Activated CD8-positive, alpha-beta T cell treated with anti-CD3 and anti-CD28 coated beads for 36 hours (primary cell): Measurements from ENCODE around the gene RAB4A. TPM values are rescaled to one million over a fixed set of nuclear protein-coding genes. Genes with fewer than 3 reads are reported as not detected.

ENCODE experiments used
- ATAC-seq: fragments of 200-7000 bp; cut with Tn5 transposase; one replicate; pipeline ENCODE4 v1.10.0; 2021; ENCODE audit warnings: mild to moderate bottlenecking, moderate library complexity
- CTCF ChIA-PET: fragments of 350-600 bp; sonication (Branson Sonifier 250); formaldehyde crosslinking; loops from one replicate; lab custom pipeline; 2021; ENCODE audit warnings: antibody characterized with exemption; lab: Charles Lee
- POLR2A ChIA-PET: fragments of 350-600 bp; sonication (Branson Sonifier 250); formaldehyde crosslinking; loops from one replicate; lab custom pipeline; 2021; ENCODE audit warnings: antibody characterized with exemption; lab: Charles Lee
- DNase-seq: peaks from one replicate; pipeline ENCODE4 v3.0.0-alpha.2; 2020
- H3K27ac Mint-ChIP-seq: one replicate; pipeline ENCODE4 v1.8.0; 2021; ENCODE audit warnings: mild to moderate bottlenecking, mixed read lengths
- H3K27me3 Mint-ChIP-seq: one replicate; pipeline ENCODE4 v1.8.0; 2021; ENCODE audit warnings: mixed read lengths
- H3K36me3 Mint-ChIP-seq: one replicate; pipeline ENCODE4 v1.8.0; 2021; ENCODE audit warnings: low read depth, mixed read lengths
- H3K4me1 Mint-ChIP-seq: one replicate; pipeline ENCODE4 v1.8.0; 2021; ENCODE audit warnings: low read depth, mixed read lengths
- H3K4me3 Mint-ChIP-seq: one replicate; pipeline ENCODE4 v1.8.0; 2021; ENCODE audit warnings: mild to moderate bottlenecking, moderate library complexity, mixed read lengths
- H3K9me3 Mint-ChIP-seq: one replicate; pipeline ENCODE4 v1.8.0; 2021; ENCODE audit warnings: mixed read lengths
- intact Hi-C: fragments of 100-400 bp; cut with micrococcal nuclease; formaldehyde crosslinking; loops from one replicate; pipeline ENCODE4 v1.10.0; 2022
- total RNA-seq, 2 experiments: library from RNA; stranded (reverse); gene quantifications; one replicate each; pipeline ENCODE4 v1.2.3, GENCODE V29; 2021
- TF ChIP-seq, protein P1 (sequence below): fragments of 200-600 bp; IDR thresholded peaks from one replicate; pipeline ENCODE4 v1.8.0; 2022; ENCODE audit warnings: antibody characterized with exemption, mild to moderate bottlenecking

Gene RAB4A
- total RNA-seq, 2 experiments from 2014 or later: 27.2 to 30.6 TPM

DNA sequence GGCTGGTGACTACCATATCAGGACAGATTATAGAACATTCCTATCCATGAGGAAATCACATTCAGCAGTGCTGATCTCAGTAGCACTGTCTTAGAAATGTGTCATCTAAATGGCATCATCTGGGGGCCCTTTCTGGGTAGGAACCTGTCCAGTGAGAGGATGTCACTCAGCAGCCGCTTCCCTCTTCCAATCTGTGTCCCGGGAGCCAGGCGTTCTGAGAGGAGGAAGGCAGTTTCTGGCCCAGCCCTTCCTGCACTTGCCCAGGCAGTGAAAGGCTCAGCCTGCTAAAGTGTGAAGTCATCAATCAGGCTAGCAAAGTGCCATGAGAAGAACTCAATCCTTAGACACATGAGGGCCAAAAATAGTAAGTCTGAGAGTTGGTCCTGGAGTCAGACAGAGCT is 25.6 kb downstream of the RAB4A start:
- intact Hi-C loops: no loop called here
- Mint-ChIP-seq H3K9me3 (peaks cover under 1% of the 10 kb centered on the region), H3K27ac (no peak overlapping the region), H3K4me3 (no peak overlapping the region), H3K27me3 (no peaks in the 10 kb centered on the region), H3K36me3 (peaks cover 13% of the 10 kb centered on the region), H3K4me1 (no peaks in the 10 kb centered on the region)
- ATAC-seq (no peak), DNase-seq (no peak)
- POLR2A ChIA-PET: no interaction called here
- CTCF ChIA-PET: no interaction called here
- TF ChIP-seq, protein P1, sequence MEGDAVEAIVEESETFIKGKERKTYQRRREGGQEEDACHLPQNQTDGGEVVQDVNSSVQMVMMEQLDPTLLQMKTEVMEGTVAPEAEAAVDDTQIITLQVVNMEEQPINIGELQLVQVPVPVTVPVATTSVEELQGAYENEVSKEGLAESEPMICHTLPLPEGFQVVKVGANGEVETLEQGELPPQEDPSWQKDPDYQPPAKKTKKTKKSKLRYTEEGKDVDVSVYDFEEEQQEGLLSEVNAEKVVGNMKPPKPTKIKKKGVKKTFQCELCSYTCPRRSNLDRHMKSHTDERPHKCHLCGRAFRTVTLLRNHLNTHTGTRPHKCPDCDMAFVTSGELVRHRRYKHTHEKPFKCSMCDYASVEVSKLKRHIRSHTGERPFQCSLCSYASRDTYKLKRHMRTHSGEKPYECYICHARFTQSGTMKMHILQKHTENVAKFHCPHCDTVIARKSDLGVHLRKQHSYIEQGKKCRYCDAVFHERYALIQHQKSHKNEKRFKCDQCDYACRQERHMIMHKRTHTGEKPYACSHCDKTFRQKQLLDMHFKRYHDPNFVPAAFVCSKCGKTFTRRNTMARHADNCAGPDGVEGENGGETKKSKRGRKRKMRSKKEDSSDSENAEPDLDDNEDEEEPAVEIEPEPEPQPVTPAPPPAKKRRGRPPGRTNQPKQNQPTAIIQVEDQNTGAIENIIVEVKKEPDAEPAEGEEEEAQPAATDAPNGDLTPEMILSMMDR: no peak

DNA sequence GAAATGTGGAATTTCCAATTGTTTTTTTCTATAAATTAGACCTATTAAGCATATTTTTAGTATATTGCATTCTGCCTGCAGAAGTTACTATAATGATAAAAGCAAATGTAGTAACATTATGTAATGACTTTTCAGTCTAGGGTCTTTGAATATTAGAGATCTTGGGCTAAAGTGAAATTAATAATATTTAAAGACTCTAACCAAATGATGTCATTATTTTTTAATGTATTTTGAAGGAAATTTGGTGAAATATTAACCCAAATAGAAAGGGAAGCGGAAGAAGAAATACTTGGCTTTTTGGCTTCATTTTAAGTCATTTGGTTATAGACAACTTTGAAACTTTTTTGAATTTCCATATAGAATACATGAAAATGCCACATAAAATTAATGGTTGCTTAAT is 26.8 kb downstream of the RAB4A start:
- no peak for DNase-seq
- no peaks in the 10 kb centered on the region for H3K4me1 Mint-ChIP-seq
- no peaks in the 10 kb centered on the region for H3K9me3 Mint-ChIP-seq
- H3K4me3 Mint-ChIP-seq: no peak overlapping the region
- TF ChIP-seq, protein P1: no peak
- intact Hi-C loops: no loop called here
- POLR2A ChIA-PET: interaction anchor here (0.7 kb wide), 1 partner anchor 328 kb away, joined by 3 read pairs; no protein-coding TSS in a partner anchor
- no peaks in the 10 kb centered on the region for H3K27me3 Mint-ChIP-seq
- H3K27ac Mint-ChIP-seq: no peak overlapping the region
- peaks cover 12% of the 10 kb centered on the region for H3K36me3 Mint-ChIP-seq
- ATAC-seq: no peak
- CTCF ChIA-PET: no interaction called here

DNA sequence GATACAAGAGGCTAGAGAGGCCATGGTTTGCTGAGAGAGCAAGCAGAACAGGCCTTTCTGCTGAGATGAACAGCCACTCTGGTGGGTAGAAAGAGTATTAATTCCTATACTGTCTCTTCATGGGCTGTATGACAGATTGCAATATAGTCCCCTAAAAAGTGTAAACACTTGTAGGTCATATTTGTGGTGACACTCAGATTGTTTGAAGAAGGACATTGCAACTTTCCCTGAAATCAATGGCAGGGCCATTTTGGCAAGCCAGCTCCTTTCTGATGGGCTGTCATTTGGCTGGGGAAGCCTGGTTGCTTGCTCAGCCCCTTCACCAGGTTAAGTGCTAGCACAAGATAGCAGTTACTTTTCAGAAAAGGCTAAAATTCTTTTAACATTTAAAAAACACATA is 27.5 kb downstream of the RAB4A start:
- POLR2A ChIA-PET: interaction anchor here (0.7 kb wide), 2 partner anchors 183 to 328 kb away, joined by 3 read pairs; no protein-coding TSS in a partner anchor

DNA sequence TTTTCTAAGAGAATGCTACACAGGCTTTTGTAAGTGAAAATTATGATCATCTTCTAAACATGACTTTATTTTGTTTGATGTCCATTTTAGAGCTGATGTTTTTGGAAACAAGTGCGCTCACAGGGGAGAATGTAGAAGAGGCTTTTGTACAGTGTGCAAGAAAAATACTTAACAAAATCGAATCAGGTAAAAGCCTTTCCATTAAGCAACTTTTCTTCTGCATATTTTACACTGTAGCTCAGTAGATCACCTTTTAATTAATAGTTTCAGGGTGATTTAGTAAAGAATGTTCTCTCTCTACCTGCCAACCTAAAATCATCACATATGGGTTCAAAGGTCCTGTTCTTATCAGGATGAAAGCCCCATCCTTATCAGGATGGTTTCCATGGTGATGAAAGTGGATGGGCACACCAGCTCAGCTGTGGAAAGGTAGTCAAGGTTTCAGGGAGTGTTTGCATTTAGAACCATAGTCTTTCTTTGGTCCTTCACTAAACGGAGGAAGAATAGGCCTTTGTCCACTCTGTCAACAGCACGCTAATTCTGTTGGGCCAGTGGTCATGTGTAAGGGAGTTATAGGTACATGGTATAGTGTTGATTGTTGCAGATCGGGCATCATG is 28.1 kb downstream of the RAB4A start:
- TF ChIP-seq, protein P1: no peak
- no peaks in the 10 kb centered on the region for H3K27me3 Mint-ChIP-seq

More for the DNA sequence above, 27.5 kb downstream of the RAB4A start:
- Mint-ChIP-seq H3K27ac (no peak overlapping the region), H3K4me1 (peaks cover under 1% of the 10 kb centered on the region), H3K4me3 (no peak overlapping the region), H3K36me3 (peaks cover 12% of the 10 kb centered on the region), H3K9me3 (no peaks in the 10 kb centered on the region), H3K27me3 (no peaks in the 10 kb centered on the region)
- intact Hi-C loops: no loop called here
- ATAC-seq (no peak), DNase-seq (no peak)
- CTCF ChIA-PET: interaction anchor here (0.9 to 1.3 kb wide), 2 partner anchors 154 to 184 kb away, joined by 3 read pairs; no protein-coding TSS in a partner anchor
- TF ChIP-seq, protein P1: no peak

DNA sequence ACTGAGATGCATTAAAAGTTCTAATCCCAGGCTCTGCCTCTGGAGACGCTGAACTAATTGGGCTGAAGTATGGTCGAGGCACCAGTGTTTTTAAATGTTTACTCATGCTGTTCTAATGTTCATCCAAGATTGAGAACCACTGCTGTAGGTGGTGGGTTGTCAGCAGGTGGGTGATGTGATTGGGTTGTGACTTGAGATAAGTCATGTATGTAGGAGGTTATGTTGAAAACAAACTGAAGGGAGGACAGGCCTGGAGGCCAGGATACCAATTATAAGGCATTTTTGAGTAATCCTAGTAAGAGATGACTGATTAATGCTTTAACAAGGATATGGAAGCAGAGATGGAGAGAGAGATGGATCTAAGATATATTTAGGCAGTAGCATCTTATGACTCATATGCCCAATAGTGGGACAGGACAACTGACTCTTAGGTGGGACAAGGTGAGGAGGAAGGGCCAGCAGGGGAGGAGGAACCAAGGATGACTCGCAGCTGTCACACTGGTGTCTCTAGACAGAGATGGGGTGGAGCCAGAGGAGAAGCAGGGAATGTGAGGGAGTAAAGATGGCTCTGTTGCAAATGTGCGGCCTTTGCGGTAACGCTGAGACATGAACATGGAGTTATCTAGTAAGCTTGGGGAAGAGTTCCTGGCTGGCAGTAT is 29.3 kb downstream of the RAB4A start:
- TF ChIP-seq, protein P1: no peak
- Mint-ChIP-seq H3K4me1 (peaks cover 3% of the 10 kb centered on the region), H3K27ac (no peak overlapping the region), H3K9me3 (no peaks in the 10 kb centered on the region), H3K27me3 (no peaks in the 10 kb centered on the region), H3K36me3 (peaks cover 12% of the 10 kb centered on the region), H3K4me3 (no peak overlapping the region)
- no peak for ATAC-seq
- DNase-seq: no peak
- intact Hi-C loops: no loop called here
- ChIA-PET POLR2A (no interaction called here), CTCF (interaction anchor here (1.0 kb wide), 1 partner anchor 42 kb away, joined by 3 read pairs; no protein-coding TSS in a partner anchor)

More for the DNA sequence above, 28.1 kb downstream of the RAB4A start:
- H3K27ac Mint-ChIP-seq: no peak overlapping the region
- H3K36me3 Mint-ChIP-seq: peaks cover 12% of the 10 kb centered on the region
- no peaks in the 10 kb centered on the region for H3K9me3 Mint-ChIP-seq
- intact Hi-C loops: no loop called here
- DNase-seq (no peak), ATAC-seq (no peak)
- no peak overlapping the region for H3K4me3 Mint-ChIP-seq
- ChIA-PET POLR2A (interaction anchor here (0.7 kb wide), 1 partner anchor 183 kb away, joined by 3 read pairs; no protein-coding TSS in a partner anchor), CTCF (interaction anchor here (0.9 to 1.3 kb wide), 2 partner anchors 154 to 183 kb away, joined by 3 read pairs; no protein-coding TSS in a partner anchor)
- peaks cover 3% of the 10 kb centered on the region for H3K4me1 Mint-ChIP-seq
